Thymus (tissue), 11 donors: ENCODE data around the gene BUB1B. TPM values are rescaled to one million over a fixed set of nuclear protein-coding genes. Genes with fewer than 3 reads are reported as not detected.
"Not testable (repeated sequence)": the region's sequence is repeated elsewhere in the genome, so short reads cannot be mapped to it uniquely, and the experiment has no call there.

Experiments used
- DNase-seq, 9 donors: peaks; one replicate each; pipeline ENCODE4 v3.0.0-alpha.2; 2013; ENCODE audit warnings: low spot score in 9 of 9, low read depth in 6 of 9, missing footprints in 1 of 9
- H3K27ac ChIP-seq, 2 donors: one replicate each; pipeline ENCODE4 v1.5.1; 2013; ENCODE audit warnings: control low read depth in 1 of 2, low read depth in 1 of 2, low read length in 1 of 2, mild to moderate bottlenecking in 1 of 2, moderate library complexity in 1 of 2
- H3K27me3 ChIP-seq, 2 donors: one replicate each; pipeline ENCODE4 v1.5.1; 2013; ENCODE audit warnings: low read length in 1 of 2; ENCODE audit not compliant: control insufficient read depth in 2 of 2, insufficient read depth in 1 of 2
- H3K36me3 ChIP-seq, 2 donors: one replicate each; pipeline ENCODE4 v1.5.1; 2013; ENCODE audit warnings: low read length in 1 of 2, mild to moderate bottlenecking in 1 of 2, moderate library complexity in 1 of 2; ENCODE audit not compliant: control insufficient read depth in 2 of 2, insufficient read depth in 2 of 2
- H3K4me1 ChIP-seq, 2 donors: one replicate each; pipeline ENCODE4 v1.5.1; 2013; ENCODE audit warnings: low read length in 2 of 2; ENCODE audit not compliant: control insufficient read depth in 2 of 2, insufficient read depth in 2 of 2
- H3K4me3 ChIP-seq, 2 donors: one replicate each; pipeline ENCODE4 v1.5.1; 2013; ENCODE audit warnings: low read length in 2 of 2, control low read depth in 1 of 2, mild to moderate bottlenecking in 1 of 2
- H3K9me3 ChIP-seq, 2 donors: one replicate each; pipeline ENCODE4 v1.5.1; 2013; ENCODE audit warnings: low read length in 1 of 2, mild to moderate bottlenecking in 1 of 2; ENCODE audit not compliant: control insufficient read depth in 2 of 2, insufficient read depth in 1 of 2
- WGBS: extraction: QIAGEN DNeasy Blood & Tissue Kit; methylation state at CpG from one replicate; pipeline ENCODE4 v1.1.7; 2013; 5-methylcytosine and 5-hydroxymethylcytosine counted together
- polyA plus RNA-seq: library from polyadenylated mRNA; stranded (reverse); fragments of 200-250 nt; gene quantifications from one replicate; pipeline ENCODE4 v1.2.3, GENCODE V29; 2013
- total RNA-seq: library from RNA; stranded (reverse); fragments of 120-200 nt; gene quantifications from one replicate; pipeline ENCODE4 v1.2.4, GENCODE V29; 2013
- donor health status: healthy.

Gene BUB1B
- total and polyA plus RNA-seq, 2 donors: 7.3 to 48.3 TPM

DNA sequence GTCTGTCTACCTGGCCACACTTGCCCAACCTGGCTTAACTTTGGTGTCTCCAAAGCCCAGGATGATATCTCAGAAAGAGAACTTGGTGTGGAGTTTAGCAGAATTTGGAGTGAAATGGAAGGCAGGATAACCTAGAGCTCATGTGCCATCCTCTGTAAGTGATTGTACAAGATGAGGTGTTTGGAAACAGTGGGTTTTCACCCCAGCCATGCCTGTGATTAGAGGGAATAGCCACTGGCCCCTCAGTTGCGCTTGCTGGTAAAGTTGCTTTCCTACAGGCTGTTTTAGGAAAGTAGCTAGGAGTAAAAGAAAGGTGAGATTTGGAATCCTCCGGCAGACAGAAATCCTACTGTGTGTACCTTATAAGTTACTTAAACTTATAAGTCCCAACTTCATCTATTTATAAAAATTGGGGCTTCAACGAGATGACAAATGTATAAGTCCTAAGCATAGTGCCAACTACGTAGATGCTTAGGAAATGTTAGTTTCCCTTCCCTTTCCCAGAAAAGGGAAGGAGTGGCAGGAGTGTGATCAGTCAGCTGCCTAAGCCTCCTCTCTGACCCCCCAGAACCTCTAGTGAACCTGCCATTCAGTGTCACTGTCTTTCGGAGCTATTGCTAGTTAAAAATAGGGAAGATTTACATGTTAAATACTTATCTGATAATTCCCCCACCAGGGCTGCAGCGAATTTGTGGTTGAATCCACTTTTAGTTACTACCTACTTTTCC is 38.8 kb upstream of the BUB1B start:
- Histone ChIP-seq H3K9me3 (no peaks in the 10 kb centered on the region), H3K4me3 (no peak overlapping the region), H3K4me1 (peaks cover 0 to 2% of the 10 kb centered on the region in 2 donors), H3K36me3 (no peaks in the 10 kb centered on the region), H3K27me3 (no peaks in the 10 kb centered on the region), H3K27ac (no peak overlapping the region)
- DNase-seq: no peak
- 78% methylated on average over 6 of the region's 6 CpGs for WGBS

DNA sequence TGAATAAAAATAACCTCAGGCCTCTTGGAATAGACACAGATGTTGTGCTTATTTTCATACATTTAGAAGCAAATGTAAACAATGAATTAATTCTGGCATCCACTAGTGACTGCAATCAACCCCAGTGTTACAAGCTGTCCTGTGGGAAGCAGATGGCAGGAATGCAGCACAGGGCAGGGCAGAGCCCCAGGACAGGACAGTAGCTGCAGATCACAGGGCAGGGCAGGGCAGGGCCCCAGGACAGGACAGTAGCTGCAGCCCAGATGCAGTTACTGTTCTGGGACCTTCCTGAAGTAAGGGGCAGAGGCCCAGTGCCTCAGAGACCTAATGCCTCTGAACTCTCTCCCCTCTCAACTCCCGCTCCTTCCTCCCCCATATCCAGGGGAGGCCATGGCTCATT is 37.9 kb upstream of the BUB1B start:
- not testable (repeated sequence) for H3K27ac ChIP-seq

DNA sequence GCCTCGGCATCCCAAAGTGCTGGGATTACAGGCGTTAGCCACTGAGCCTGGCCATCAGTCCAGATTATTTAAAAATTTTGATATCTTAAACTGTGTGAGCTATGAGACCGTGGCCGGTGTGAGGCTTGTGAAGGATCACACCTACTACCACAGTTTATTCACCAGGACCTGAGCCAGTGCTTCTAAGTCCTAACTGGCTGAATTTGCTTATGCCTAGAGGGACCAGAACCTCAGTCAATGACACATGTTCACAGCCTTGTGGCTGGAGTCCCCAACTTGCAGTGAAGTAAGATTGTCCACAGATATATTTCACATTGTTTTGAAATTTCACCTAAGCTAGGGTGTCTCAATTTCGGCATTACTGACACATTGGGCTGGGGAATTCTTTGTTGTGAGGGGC is 37.0 kb upstream of the BUB1B start:
- WGBS: 97% methylated on average over 5 of the region's 5 CpGs
- not testable (repeated sequence) for H3K9me3 ChIP-seq, H3K4me3 ChIP-seq, H3K27ac ChIP-seq, H3K4me1 ChIP-seq, DNase-seq, H3K27me3 ChIP-seq, H3K36me3 ChIP-seq

More for the DNA sequence above, 37.9 kb upstream of the BUB1B start:
- not testable (repeated sequence) for H3K36me3 ChIP-seq, H3K27me3 ChIP-seq, H3K9me3 ChIP-seq, H3K4me3 ChIP-seq, H3K4me1 ChIP-seq, DNase-seq
- 100% methylated on average over 1 of the region's 1 CpG for WGBS

DNA sequence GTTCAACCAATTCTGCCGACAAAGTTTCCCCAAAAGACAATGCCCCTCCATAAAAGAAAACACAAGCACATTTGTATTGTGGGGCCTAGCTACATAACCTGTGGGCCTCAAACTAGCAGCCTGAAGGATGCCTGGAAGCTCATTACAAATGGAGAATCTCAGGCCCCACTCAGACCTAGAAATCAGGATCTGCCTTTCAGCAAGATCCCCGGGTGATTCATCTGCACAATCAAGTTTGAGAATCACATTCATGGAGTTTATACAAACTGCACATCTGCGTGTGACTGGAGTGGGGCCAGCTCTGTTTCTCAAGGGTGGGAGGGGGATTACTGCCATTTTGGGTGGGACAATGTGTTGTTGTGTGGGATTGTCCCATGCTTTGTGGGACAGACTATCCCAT is 36.5 kb upstream of the BUB1B start:
- H3K4me3 ChIP-seq, H3K4me1 ChIP-seq, H3K9me3 ChIP-seq, DNase-seq, H3K27me3 ChIP-seq, H3K27ac ChIP-seq, H3K36me3 ChIP-seq: not testable (repeated sequence)
- 97% methylated on average over 3 of the region's 3 CpGs for WGBS

GRCh38 chr15:40124807-40125285 is 36.0 kb upstream of the BUB1B start:
- WGBS: 93% methylated on average over 4 of the region's 5 CpGs
- H3K4me3 ChIP-seq, H3K27ac ChIP-seq, DNase-seq, H3K4me1 ChIP-seq, H3K36me3 ChIP-seq, H3K9me3 ChIP-seq, H3K27me3 ChIP-seq: not testable (repeated sequence)

- H3K36me3 ChIP-seq: no peaks in the 10 kb centered on the region
- H3K4me3 ChIP-seq: no peak overlapping the region
- H3K4me1 ChIP-seq: no peaks in the 10 kb centered on the region
- H3K27me3 ChIP-seq: no peaks in the 10 kb centered on the region
- H3K27ac ChIP-seq: no peak overlapping the region
- no peak for DNase-seq
- 97% methylated on average over 7 of the region's 7 CpGs for WGBS
- H3K9me3 ChIP-seq: no peaks in the 10 kb centered on the region
These were observed 34.9 kb upstream of the BUB1B start for GRCh38 chr15:40125950-40126349.

DNA sequence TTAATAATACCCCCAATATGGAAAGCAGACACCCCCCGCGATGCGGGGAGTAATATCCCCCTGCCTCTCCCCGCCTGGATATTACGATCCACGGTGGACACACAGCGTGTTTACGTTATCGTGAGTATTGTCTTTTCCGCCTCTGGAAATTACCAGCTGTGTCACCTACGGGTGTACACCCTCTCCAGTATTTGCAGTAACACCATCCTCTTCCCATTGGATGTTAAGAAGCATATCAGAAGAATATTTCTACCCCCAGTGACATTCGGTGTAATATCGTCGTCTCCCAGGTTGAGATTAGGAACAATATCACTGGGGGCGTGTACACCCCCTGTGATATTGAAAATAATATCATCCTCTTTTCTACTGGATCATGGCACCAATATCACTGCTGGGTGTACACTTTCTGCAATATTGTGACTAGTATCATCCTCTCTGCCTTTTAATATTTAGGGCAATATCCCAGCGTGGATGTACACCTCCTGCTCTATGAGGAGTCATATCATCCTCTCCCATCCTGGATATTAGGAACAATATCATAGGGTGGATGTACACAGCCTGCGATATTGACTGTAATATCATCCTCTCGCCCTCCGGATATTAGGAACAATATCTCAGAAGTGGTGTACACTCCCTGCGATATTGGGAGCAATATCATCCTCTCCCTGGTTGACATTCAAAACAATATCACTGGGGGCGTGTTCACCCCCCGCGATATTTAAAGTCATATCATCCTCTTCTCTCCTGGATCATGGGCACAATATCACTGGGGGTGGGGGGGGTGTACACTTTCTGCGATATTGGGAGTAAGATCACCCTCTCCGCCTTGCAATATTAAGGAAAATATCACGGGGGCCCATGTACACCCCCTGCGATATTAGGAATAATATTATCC is 31.9 kb upstream of the BUB1B start:
- 88% methylated on average over 27 of the region's 27 CpGs for WGBS

GRCh38 chr15:40130118-40130517 is 30.8 kb upstream of the BUB1B start:
- Histone ChIP-seq H3K4me1 (no peaks in the 10 kb centered on the region), H3K27ac (no peak overlapping the region), H3K27me3 (no peaks in the 10 kb centered on the region), H3K9me3 (no peaks in the 10 kb centered on the region), H3K4me3 (no peak overlapping the region), H3K36me3 (no peaks in the 10 kb centered on the region)
- WGBS: 93% methylated on average over 5 of the region's 5 CpGs
- no peak for DNase-seq

More for the DNA sequence above, 31.9 kb upstream of the BUB1B start:
- Histone ChIP-seq H3K9me3 (no peaks in the 10 kb centered on the region), H3K27me3 (no peaks in the 10 kb centered on the region), H3K4me3 (no peak overlapping the region), H3K4me1 (no peaks in the 10 kb centered on the region), H3K36me3 (no peaks in the 10 kb centered on the region), H3K27ac (no peak overlapping the region)
- peak in 1 of 9 donors; percentile 58 for DNase-seq

DNA sequence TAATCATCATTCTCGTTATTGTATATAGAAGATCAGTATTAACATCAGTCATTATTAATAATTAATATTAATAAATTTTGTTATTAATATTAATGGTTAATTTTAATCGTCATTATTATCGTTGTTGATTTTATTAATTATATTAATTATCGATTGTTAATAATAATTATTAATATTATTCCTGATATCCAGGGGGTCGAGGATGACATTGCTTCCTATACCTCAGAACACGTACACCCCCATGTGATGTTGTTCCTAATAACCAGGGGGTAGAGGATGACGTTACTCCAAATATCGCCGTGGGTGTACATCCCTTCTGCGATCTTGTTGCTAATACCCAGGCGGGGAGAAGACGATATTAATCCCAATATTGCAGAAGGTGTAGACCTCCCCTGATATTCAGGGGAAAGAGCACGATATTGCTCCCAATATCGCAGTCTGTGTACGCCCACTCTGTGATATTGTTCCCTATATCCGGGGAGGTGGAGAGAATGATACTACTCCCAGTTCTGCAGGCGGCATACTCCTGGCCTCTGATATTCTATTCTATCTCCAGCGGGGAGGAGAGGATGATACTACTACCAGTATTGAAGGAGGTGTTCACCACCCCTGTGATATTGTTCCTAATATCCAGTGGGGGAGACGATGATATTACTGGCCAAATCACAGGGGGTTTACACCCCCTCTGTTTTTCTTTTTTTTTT is 29.9 kb upstream of the BUB1B start:
- H3K4me1 ChIP-seq: no peaks in the 10 kb centered on the region
- no peak overlapping the region for H3K4me3 ChIP-seq
- H3K9me3 ChIP-seq: no peaks in the 10 kb centered on the region
- DNase-seq: peak in 1 of 9 donors; percentile 47
- H3K36me3 ChIP-seq: no peaks in the 10 kb centered on the region
- H3K27me3 ChIP-seq: no peaks in the 10 kb centered on the region
- 92% methylated on average over 19 of the region's 19 CpGs for WGBS
- H3K27ac ChIP-seq: no peak overlapping the region
